Measurements from ENCODE around the gene TMEM63A.

Gene TMEM63A

DNA sequence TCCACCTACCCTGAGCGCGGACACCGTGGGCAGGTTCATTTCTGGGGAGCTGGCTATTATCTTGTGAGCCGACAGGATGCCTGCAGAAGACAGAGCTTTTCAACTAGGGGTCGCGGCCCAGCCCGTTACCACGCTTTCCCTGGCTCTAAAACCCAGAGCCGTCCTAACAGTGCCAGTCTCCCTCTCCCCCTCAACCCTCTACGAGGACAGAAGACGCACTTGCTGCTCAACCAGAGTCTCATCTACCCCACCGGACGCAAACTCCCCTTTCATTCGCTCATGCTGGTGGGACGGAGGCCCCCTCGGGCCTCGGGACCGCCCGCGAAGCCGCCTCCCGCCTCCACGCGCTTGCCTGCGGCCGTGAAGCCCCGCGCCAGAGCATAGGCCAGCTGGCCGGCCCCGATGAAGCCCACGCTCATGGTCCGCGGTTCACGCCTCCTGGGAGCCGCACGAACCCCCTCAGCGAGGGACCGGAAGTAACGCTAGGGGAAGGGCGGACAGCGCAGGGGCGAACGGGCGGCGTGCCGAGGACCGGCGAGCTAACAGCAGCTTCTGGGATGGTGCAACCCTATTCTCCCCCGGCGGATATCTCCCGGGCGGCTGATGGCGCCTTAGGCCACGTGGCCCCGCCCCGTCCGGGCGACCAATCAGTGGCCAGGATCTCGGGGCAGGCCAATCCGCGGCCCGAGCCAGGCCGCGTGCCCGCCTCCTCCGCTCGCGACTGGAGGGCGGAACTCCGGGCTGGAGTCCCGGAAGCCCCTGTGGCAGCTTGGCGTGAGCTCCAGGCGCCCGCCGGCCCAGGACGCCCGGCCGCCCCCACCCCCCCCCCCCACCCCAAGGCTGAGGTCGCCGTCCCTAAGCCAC lies 41.7 kb upstream of the TMEM63A start, which contains the start of gene PYCR2:
PYCR2 (minus strand) TSS at position 559 of the 864 bp plus-strand sequence; CDS start at position 419, 140 bp downstream.
- TF ChIP-seq, protein P1, sequence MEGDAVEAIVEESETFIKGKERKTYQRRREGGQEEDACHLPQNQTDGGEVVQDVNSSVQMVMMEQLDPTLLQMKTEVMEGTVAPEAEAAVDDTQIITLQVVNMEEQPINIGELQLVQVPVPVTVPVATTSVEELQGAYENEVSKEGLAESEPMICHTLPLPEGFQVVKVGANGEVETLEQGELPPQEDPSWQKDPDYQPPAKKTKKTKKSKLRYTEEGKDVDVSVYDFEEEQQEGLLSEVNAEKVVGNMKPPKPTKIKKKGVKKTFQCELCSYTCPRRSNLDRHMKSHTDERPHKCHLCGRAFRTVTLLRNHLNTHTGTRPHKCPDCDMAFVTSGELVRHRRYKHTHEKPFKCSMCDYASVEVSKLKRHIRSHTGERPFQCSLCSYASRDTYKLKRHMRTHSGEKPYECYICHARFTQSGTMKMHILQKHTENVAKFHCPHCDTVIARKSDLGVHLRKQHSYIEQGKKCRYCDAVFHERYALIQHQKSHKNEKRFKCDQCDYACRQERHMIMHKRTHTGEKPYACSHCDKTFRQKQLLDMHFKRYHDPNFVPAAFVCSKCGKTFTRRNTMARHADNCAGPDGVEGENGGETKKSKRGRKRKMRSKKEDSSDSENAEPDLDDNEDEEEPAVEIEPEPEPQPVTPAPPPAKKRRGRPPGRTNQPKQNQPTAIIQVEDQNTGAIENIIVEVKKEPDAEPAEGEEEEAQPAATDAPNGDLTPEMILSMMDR (conservative IDR thresholded peaks at IDR 0.05; ENCODE audit: low read length): no peak
- H3K4me3 ChIP-seq (ENCODE audit: low read length): peak within 1 kb of the TSS; percentile 95

DNA sequence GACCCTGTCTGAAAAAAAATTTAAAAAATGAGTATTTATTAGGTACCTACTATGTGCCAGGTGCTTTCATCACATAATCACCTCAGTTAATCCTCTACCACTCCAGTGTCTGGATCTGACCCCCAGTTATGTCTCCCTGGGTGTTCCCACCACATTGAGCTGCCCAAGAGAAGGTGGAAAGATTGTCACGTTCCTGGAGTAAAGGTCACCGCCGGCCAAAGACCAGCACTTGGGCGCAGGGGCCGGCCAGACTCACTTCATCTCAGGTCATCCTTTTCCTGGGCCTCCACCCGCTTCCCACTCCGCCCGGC lies 41.2 kb upstream of the TMEM63A start:
- no peak for DNase-seq (ENCODE audit: low read depth)
- TF ChIP-seq, protein P1 (conservative IDR thresholded peaks at IDR 0.05; ENCODE audit: low read length): no peak
- peak overlapping the region; percentile 95 for H3K4me3 ChIP-seq (ENCODE audit: low read length)

More for the DNA sequence above, 41.7 kb upstream of the TMEM63A start, which contains the start of gene PYCR2:
- DNase-seq (ENCODE audit: low read depth): peak; percentile 96

DNA sequence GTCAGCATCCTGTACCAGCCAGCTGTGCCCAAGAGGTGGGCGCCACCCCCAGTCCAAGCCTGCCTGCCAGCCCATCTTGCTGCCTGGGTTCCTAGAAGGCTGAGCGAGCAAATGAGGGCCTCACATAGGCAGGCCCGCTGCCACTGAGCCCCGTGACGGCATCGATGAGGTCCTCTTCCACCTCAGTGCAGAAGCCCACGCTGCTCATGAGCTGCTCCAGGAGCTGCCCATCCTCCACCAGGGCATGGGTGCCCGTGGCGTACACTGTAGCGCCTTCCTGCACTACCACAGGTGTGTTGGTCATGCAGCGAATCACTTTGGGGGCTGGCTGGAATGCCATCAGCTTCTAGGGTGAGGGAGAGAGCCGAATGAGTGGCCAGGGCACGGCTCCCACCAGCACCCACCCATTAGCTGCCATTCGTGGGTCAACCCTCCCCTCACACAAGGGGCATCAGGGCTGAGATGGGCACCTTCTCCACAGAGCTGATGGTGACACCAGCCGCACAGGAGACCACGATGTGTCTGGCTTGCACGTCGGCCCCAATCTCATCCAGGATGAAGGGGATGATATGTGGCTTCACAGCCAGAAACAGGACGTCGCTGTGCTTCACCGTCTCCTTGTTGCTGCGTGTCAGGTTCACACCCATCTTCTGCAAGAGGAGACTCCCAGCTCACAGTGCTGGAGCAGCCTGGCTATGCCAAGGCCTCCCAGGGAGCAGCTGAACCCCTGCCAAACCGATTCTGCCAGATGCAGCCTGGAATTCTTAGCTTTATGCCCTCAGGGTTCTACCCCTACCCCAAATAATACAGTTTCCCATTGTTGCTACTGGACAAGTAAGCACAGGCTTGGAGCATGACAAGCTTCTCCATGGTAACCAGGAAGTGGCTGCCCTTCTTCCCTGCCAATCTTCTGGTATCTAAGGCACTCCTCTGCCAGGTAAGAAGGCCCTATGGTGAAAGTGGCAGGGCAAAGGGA lies 39.8 kb upstream of the TMEM63A start:
- 0 out of 2 replicates have a peak overlapping the region, but pooled peaks have one; percentile 7 for H3K4me3 ChIP-seq (ENCODE audit: low read length)
- TF ChIP-seq, protein P1 (conservative IDR thresholded peaks at IDR 0.05; ENCODE audit: low read length): no peak
- DNase-seq (ENCODE audit: low read depth): peak; percentile 25

DNA sequence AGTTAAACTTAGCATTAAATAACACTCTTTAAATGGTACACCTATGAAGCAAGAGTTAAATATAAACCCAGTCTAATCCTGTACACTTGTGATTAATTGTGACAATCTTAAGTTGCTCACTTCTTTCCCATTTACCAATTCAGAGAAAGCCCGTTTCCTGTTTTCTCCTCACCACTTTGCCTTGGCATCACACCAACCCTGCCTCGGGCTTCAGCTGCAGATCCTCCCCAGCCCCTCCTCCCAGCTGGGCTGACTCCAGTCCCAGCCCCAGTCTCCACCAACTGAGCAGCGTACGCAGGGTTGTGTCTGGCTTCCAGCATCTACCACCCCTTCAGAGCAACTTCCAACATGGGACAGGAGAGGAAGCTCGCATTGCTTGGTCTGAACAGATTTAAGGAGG lies 37.7 kb upstream of the TMEM63A start:
- peak; percentile 87 for DNase-seq (ENCODE audit: low read depth)
- H3K4me3 ChIP-seq (ENCODE audit: low read length): no peak overlapping the region
- TF ChIP-seq, protein P1 (conservative IDR thresholded peaks at IDR 0.05; ENCODE audit: low read length): no peak

DNA sequence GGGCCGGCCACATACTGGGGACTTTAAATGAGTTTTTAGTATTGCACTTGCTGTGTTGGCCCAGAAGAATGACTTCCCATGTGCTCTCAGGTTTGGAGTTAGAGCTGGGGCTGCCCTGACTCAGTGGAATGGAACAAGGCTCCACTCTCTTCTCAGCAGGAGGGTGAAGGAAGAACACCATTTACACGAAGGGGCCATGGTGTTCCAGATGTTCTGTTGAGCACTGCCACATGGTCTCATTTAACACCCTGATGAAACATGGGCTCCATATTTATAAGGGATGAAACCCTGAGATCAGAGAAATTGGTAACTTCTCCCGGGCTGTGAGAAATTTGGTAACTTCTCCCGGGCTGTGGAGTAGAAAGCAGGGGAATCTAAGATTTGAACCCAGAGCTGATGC lies 36.1 kb upstream of the TMEM63A start:
- no peak for DNase-seq (ENCODE audit: low read depth)
- no peak overlapping the region for H3K4me3 ChIP-seq (ENCODE audit: low read length)
- TF ChIP-seq, protein P1 (conservative IDR thresholded peaks at IDR 0.05; ENCODE audit: low read length): no peak

DNA sequence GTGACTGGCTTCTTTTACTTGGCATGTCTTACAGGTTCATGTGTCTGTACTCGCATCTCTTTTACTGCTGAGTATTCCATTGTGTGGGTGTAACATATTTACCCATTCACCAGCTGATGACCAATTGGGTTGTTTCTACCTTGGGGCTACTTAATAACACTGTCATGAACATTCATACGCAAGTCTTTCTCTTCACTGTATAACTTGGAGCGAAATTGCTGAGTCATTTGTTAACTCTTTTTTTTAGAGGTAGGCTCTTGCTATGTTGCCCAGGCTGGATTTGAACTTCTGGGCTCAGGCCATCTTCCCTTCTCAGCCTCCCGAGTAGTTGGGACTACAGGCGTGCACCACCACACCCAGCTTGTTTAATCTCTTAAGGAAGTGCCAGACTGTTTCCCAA lies 35.4 kb upstream of the TMEM63A start:
- TF ChIP-seq, protein P1 (conservative IDR thresholded peaks at IDR 0.05; ENCODE audit: low read length): no peak
- H3K4me3 ChIP-seq (ENCODE audit: low read length): no peak overlapping the region
- DNase-seq (ENCODE audit: low read depth): no peak

Data from AG10803 (cell line).